ENCODE results near the gene S1PR3.

GRCh38 chr9:88960632-88961031 is 30.6 kb upstream of the S1PR3 start:
- TF ChIP-seq CTCF (IDR thresholded peaks at IDR 0.05; ENCODE audit: low read length), result no peak
- TF ChIP-seq EZH2 (IDR thresholded peaks at IDR 0.05; ENCODE audit: borderline replicate concordance, low read length), result no peak

Data from OCI-LY1 (cell line).